DOHH2 (cell line): ENCODE results near the gene JAK1.

Source experiments
- H3F3A ChIP-seq: fragments of 200-600 bp; sonication (generic), shearing (Covaris generic); 2 replicates; pipeline ENCODE4 v1.6.0; 2016; ENCODE audit warnings: antibody characterized with exemption, mild to moderate bottlenecking; ENCODE audit not compliant: control insufficient read depth, insufficient read depth
- H3K27ac ChIP-seq: fragments of 200-600 bp; sonication (generic); 2 replicates; pipeline ENCODE4 v1.5.1; 2014; ENCODE audit warnings: low read depth, mild to moderate bottlenecking, low read length, moderate library complexity
- H3K27me3 ChIP-seq: fragments of 200-600 bp; sonication (generic); 2 replicates; pipeline ENCODE4 v1.6.1; 2014; ENCODE audit warnings: mild to moderate bottlenecking, low read length, mixed read lengths; ENCODE audit not compliant: control insufficient read depth
- H3K36me3 ChIP-seq: fragments of 200-600 bp; sonication (generic); 2 replicates; pipeline ENCODE4 v1.6.1; 2014; ENCODE audit warnings: mild to moderate bottlenecking, low read length, moderate library complexity, mixed read lengths; ENCODE audit not compliant: control insufficient read depth
- H3K4me1 ChIP-seq: fragments of 200-600 bp; sonication (generic); 2 replicates; pipeline ENCODE4 v1.6.1; 2014; ENCODE audit warnings: mild to moderate bottlenecking, low read length, mixed read lengths; ENCODE audit not compliant: control insufficient read depth
- H3K4me2 ChIP-seq: fragments of 200-600 bp; sonication (generic); 2 replicates; pipeline ENCODE4 v1.6.0; 2014; ENCODE audit warnings: mild to moderate bottlenecking, low read length, moderate library complexity
- H3K4me3 ChIP-seq: fragments of 200-600 bp; sonication (generic); 2 replicates; pipeline ENCODE4 v1.5.1; 2014; ENCODE audit warnings: mild to moderate bottlenecking, low read length, mixed read lengths
- H3K79me2 ChIP-seq: fragments of 200-600 bp; sonication (generic); 2 replicates; pipeline ENCODE4 v1.6.1; 2014; ENCODE audit warnings: mild to moderate bottlenecking, low read length, mixed read lengths; ENCODE audit not compliant: control insufficient read depth
- H3K9me2 ChIP-seq: fragments of 200-600 bp; sonication (generic); replicated peaks from 2 replicates; pipeline ENCODE4 v1.6.1; 2014; ENCODE audit warnings: mild to moderate bottlenecking, low read length, mixed read lengths; ENCODE audit not compliant: control insufficient read depth
- H3K9me3 ChIP-seq: fragments of 200-600 bp; sonication (generic); 2 replicates; pipeline ENCODE4 v1.6.1; 2014; ENCODE audit warnings: antibody characterized with exemption, low read length, mixed read lengths; ENCODE audit not compliant: control insufficient read depth, insufficient read depth
- H4K20me1 ChIP-seq: fragments of 200-600 bp; sonication (generic); 2 replicates; pipeline ENCODE4 v1.6.0; 2014; ENCODE audit warnings: low read depth, mild to moderate bottlenecking, antibody characterized with exemption, low read length, moderate library complexity; ENCODE audit not compliant: control insufficient read depth, insufficient read depth
- CTCF ChIP-seq: fragments of 200-600 bp; sonication (generic); IDR thresholded peaks from one replicate; pipeline ENCODE4 v1.5.1; 2014; ENCODE audit warnings: antibody characterized with exemption, mild to moderate bottlenecking, low read depth, low read length; ENCODE audit not compliant: poor library complexity, severe bottlenecking
- EZH2phosphoT487 ChIP-seq: fragments of 200-600 bp; sonication (generic); IDR thresholded peaks from 2 replicates; pipeline ENCODE4 v1.6.1; 2017; ENCODE audit warnings: borderline replicate concordance, mild to moderate bottlenecking, antibody characterized with exemption, low read length, moderate library complexity, mixed read lengths

JAK1 gene

GRCh38 chr1:64814427-64814826 lies 151.9 kb downstream of the JAK1 start:
- Histone ChIP-seq H4K20me1 (no peaks in the 10 kb centered on the region), H3K4me3 (no peak overlapping the region), H3K27ac (no peak overlapping the region), H3F3A (no peaks in the 10 kb centered on the region), H3K36me3 (no peaks in the 10 kb centered on the region), H3K9me3 (no peaks in the 10 kb centered on the region), H3K4me2 (no peak overlapping the region), H3K27me3 (no peaks in the 10 kb centered on the region), H3K79me2 (no peaks in the 10 kb centered on the region), H3K4me1 (no peaks in the 10 kb centered on the region), H3K9me2 (no peaks in the 10 kb centered on the region)
- TF ChIP-seq EZH2phosphoT487 (no peak), CTCF (no peak)

GRCh38 chr1:64811131-64811530 lies 155.2 kb downstream of the JAK1 start:
- H3K9me3 ChIP-seq: no peaks in the 10 kb centered on the region
- no peak overlapping the region for H3K4me3 ChIP-seq
- no peaks in the 10 kb centered on the region for H3K36me3 ChIP-seq
- H3K27me3 ChIP-seq: no peaks in the 10 kb centered on the region
- H3K4me2 ChIP-seq: no peak overlapping the region
- no peak for TF ChIP-seq CTCF
- H3K9me2 ChIP-seq: no peaks in the 10 kb centered on the region
- H3F3A ChIP-seq: no peaks in the 10 kb centered on the region
- no peaks in the 10 kb centered on the region for H4K20me1 ChIP-seq
- no peaks in the 10 kb centered on the region for H3K79me2 ChIP-seq
- no peak overlapping the region for H3K27ac ChIP-seq
- H3K4me1 ChIP-seq: no peaks in the 10 kb centered on the region

- H3K9me2 ChIP-seq: no peaks in the 10 kb centered on the region
- no peaks in the 10 kb centered on the region for H4K20me1 ChIP-seq
- H3K4me3 ChIP-seq: no peak overlapping the region
- no peak overlapping the region for H3K27ac ChIP-seq
- TF ChIP-seq EZH2phosphoT487: no peak
- no peak for TF ChIP-seq CTCF
- no peaks in the 10 kb centered on the region for H3K9me3 ChIP-seq
- no peaks in the 10 kb centered on the region for H3K79me2 ChIP-seq
- H3K4me1 ChIP-seq: no peaks in the 10 kb centered on the region
- no peaks in the 10 kb centered on the region for H3K27me3 ChIP-seq
- H3F3A ChIP-seq: no peaks in the 10 kb centered on the region
- H3K4me2 ChIP-seq: no peak overlapping the region
- no peaks in the 10 kb centered on the region for H3K36me3 ChIP-seq
Measured at GRCh38 chr1:64810001-64810400, 156.3 kb downstream of the JAK1 start.

- Histone ChIP-seq H3K36me3 (no peaks in the 10 kb centered on the region), H3K79me2 (no peaks in the 10 kb centered on the region), H3K4me3 (no peak overlapping the region), H4K20me1 (no peaks in the 10 kb centered on the region), H3K9me2 (no peaks in the 10 kb centered on the region), H3K9me3 (no peaks in the 10 kb centered on the region), H3F3A (no peaks in the 10 kb centered on the region), H3K4me1 (no peaks in the 10 kb centered on the region), H3K27ac (no peak overlapping the region), H3K4me2 (no peak overlapping the region), H3K27me3 (no peaks in the 10 kb centered on the region)
- TF ChIP-seq EZH2phosphoT487: no peak
- TF ChIP-seq CTCF: no peak
Measured at GRCh38 chr1:64809309-64809708, 157.0 kb downstream of the JAK1 start.
